ENCODE data around the gene TEX2.
A peak's percentile ranks its signal among the peaks of the same experiment; 100 is the strongest.

Gene TEX2

GRCh38 chr17:64270885-64271284 is 7.8 kb upstream of the TEX2 start:
- H3K4me3 ChIP-seq (ENCODE audit: low read depth, low read length): no peak overlapping the region
- no peak for TF ChIP-seq CTCF (IDR thresholded peaks at IDR 0.05; ENCODE audit: control insufficient read depth, extremely low read depth, insufficient read depth)
- no peak for DNase-seq (ENCODE audit: low read depth)

- H3K4me3 ChIP-seq (ENCODE audit: low read depth, low read length): no peak overlapping the region
- DNase-seq (ENCODE audit: low read depth): no peak
Measured at GRCh38 chr17:64269687-64270649, 6.9 kb upstream of the TEX2 start.

GRCh38 chr17:64264891-64265290 is 1.8 kb upstream of the TEX2 start:
- no peak for DNase-seq (ENCODE audit: low read depth)
- TF ChIP-seq CTCF (IDR thresholded peaks at IDR 0.05; ENCODE audit: control insufficient read depth, extremely low read depth, insufficient read depth): no peak
- no peak overlapping the region for H3K4me3 ChIP-seq (ENCODE audit: low read depth, low read length)

More at GRCh38 chr17:64269687-64270649, 6.9 kb upstream of the TEX2 start:
- no peak for TF ChIP-seq CTCF (IDR thresholded peaks at IDR 0.05; ENCODE audit: control insufficient read depth, extremely low read depth, insufficient read depth)

- DNase-seq (ENCODE audit: low read depth): no peak
- H3K4me3 ChIP-seq (ENCODE audit: low read depth, low read length): peak overlapping the region; percentile 83
- no peak for TF ChIP-seq CTCF (IDR thresholded peaks at IDR 0.05; ENCODE audit: control insufficient read depth, extremely low read depth, insufficient read depth)
Measured at GRCh38 chr17:64262198-64262999, 661 bp downstream of the TEX2 start.

GRCh38 chr17:64261417-64262145 is 1.5 kb downstream of the TEX2 start:
- TF ChIP-seq CTCF (IDR thresholded peaks at IDR 0.05; ENCODE audit: control insufficient read depth, extremely low read depth, insufficient read depth): no peak
- DNase-seq (ENCODE audit: low read depth): no peak
- peak overlapping the region; percentile 83 for H3K4me3 ChIP-seq (ENCODE audit: low read depth, low read length)

- DNase-seq (ENCODE audit: low read depth): no peak
- TF ChIP-seq CTCF (IDR thresholded peaks at IDR 0.05; ENCODE audit: control insufficient read depth, extremely low read depth, insufficient read depth): no peak
- H3K4me3 ChIP-seq (ENCODE audit: low read depth, low read length): no peak overlapping the region; the same call in 1 of the 2 replicates
Measured at GRCh38 chr17:64260886-64261285, 2.2 kb downstream of the TEX2 start.

Data from LNCaP clone FGC (cell line).